ENCODE data around the gene SAP30. TPM values are rescaled to one million over a fixed set of nuclear protein-coding genes. Genes with fewer than 3 reads are reported as not detected.

Gene SAP30
- total RNA-seq, 1 donor: 25.3 TPM

- H3K27ac ChIP-seq (ENCODE audit: low read depth, low read length): peak within 1 kb of the TSS; percentile 98
These were observed 36.5 kb upstream of the SAP30 start, which contains the start of gene HMGB2 for GRCh38 chr4:173334085-173334890. Gene HMGB2 (minus strand): TSS chr4:173334358. CDS start chr4:173333649, 709 bp downstream.

GRCh38 chr4:173334891-173335752 lies 35.6 kb upstream of the SAP30 start:
- Histone ChIP-seq H3K36me3 (ENCODE audit: insufficient read depth, low read length) (peaks cover 21% of the 10 kb centered on the region), H3K27ac (ENCODE audit: low read depth, low read length) (peak overlapping the region; percentile 76), H3K79me2 (ENCODE audit: insufficient read depth, low read length) (peaks cover 31% of the 10 kb centered on the region), H3K4me3 (ENCODE audit: insufficient read depth, low read length) (peak overlapping the region; percentile 95), H3K9me3 (ENCODE audit: low read depth, low read length) (no peaks in the 10 kb centered on the region), H3K4me2 (ENCODE audit: insufficient read depth, low read length) (peak overlapping the region; percentile 88), H3K4me1 (ENCODE audit: insufficient read depth, low read length) (peaks cover 30% of the 10 kb centered on the region), H4K20me1 (ENCODE audit: insufficient read depth, low read length) (peaks cover 15% of the 10 kb centered on the region), H2AFZ (ENCODE audit: low read length) (peak overlapping the region; percentile 94), H3K27me3 (ENCODE audit: insufficient read depth, low read length) (no peaks in the 10 kb centered on the region)
- no peak for TF ChIP-seq CTCF (IDR thresholded peaks at IDR 0.05; ENCODE audit: extremely low read depth, low read depth, low read length)
- peak; percentile 94 for DNase-seq (ENCODE audit: insufficient read length, low spot score, missing footprints)

More at GRCh38 chr4:173334085-173334890, 36.5 kb upstream of the SAP30 start, which contains the start of gene HMGB2:
- no peak for TF ChIP-seq CTCF (IDR thresholded peaks at IDR 0.05; ENCODE audit: extremely low read depth, low read depth, low read length)
- Histone ChIP-seq H3K4me3 (ENCODE audit: insufficient read depth, low read length) (peak within 1 kb of the TSS; percentile 95), H3K79me2 (ENCODE audit: insufficient read depth, low read length) (peaks cover 31% of the 10 kb centered on the region), H3K9me3 (ENCODE audit: low read depth, low read length) (no peaks in the 10 kb centered on the region), H2AFZ (ENCODE audit: low read length) (peak within 1 kb of the TSS; percentile 94), H3K27me3 (ENCODE audit: insufficient read depth, low read length) (no peaks in the 10 kb centered on the region), H3K4me1 (ENCODE audit: insufficient read depth, low read length) (peaks cover 30% of the 10 kb centered on the region), H3K36me3 (ENCODE audit: insufficient read depth, low read length) (peaks cover 30% of the 10 kb centered on the region), H3K4me2 (ENCODE audit: insufficient read depth, low read length) (peak within 1 kb of the TSS; percentile 93), H4K20me1 (ENCODE audit: insufficient read depth, low read length) (peaks cover 15% of the 10 kb centered on the region)
- DNase-seq (ENCODE audit: insufficient read length, low spot score, missing footprints): peak; percentile 98

GRCh38 chr4:173337463-173337862 lies 33.3 kb upstream of the SAP30 start:
- Histone ChIP-seq H4K20me1 (ENCODE audit: insufficient read depth, low read length) (peaks cover 9% of the 10 kb centered on the region), H3K4me2 (ENCODE audit: insufficient read depth, low read length) (peak overlapping the region; percentile 19), H2AFZ (ENCODE audit: low read length) (peak overlapping the region; percentile 65), H3K27me3 (ENCODE audit: insufficient read depth, low read length) (no peaks in the 10 kb centered on the region), H3K4me3 (ENCODE audit: insufficient read depth, low read length) (no peak overlapping the region), H3K79me2 (ENCODE audit: insufficient read depth, low read length) (peaks cover 16% of the 10 kb centered on the region), H3K9me3 (ENCODE audit: low read depth, low read length) (no peaks in the 10 kb centered on the region), H3K36me3 (ENCODE audit: insufficient read depth, low read length) (peaks cover 4% of the 10 kb centered on the region), H3K4me1 (ENCODE audit: insufficient read depth, low read length) (peaks cover 19% of the 10 kb centered on the region), H3K27ac (ENCODE audit: low read depth, low read length) (no peak overlapping the region)
- TF ChIP-seq CTCF (IDR thresholded peaks at IDR 0.05; ENCODE audit: extremely low read depth, low read depth, low read length): no peak
- DNase-seq (ENCODE audit: insufficient read length, low spot score, missing footprints): peak; percentile 10
